Head of caudate nucleus (tissue), 42 donors: Measurements from ENCODE around the gene SLC26A9.

Experiments
- DNase-seq, 42 donors: peaks; one replicate each; pipeline versions ENCODE4 v3.0.0 to v3.0.0-alpha.2; 2020 to 2021; ENCODE audit warnings: mixed read lengths in 7 of 42
- intact Hi-C: fragments of 100-400 bp; cut with DNase I; formaldehyde crosslinking; loops from one replicate; pipeline ENCODE4 v1.15.0; 2022

Gene SLC26A9

DNA sequence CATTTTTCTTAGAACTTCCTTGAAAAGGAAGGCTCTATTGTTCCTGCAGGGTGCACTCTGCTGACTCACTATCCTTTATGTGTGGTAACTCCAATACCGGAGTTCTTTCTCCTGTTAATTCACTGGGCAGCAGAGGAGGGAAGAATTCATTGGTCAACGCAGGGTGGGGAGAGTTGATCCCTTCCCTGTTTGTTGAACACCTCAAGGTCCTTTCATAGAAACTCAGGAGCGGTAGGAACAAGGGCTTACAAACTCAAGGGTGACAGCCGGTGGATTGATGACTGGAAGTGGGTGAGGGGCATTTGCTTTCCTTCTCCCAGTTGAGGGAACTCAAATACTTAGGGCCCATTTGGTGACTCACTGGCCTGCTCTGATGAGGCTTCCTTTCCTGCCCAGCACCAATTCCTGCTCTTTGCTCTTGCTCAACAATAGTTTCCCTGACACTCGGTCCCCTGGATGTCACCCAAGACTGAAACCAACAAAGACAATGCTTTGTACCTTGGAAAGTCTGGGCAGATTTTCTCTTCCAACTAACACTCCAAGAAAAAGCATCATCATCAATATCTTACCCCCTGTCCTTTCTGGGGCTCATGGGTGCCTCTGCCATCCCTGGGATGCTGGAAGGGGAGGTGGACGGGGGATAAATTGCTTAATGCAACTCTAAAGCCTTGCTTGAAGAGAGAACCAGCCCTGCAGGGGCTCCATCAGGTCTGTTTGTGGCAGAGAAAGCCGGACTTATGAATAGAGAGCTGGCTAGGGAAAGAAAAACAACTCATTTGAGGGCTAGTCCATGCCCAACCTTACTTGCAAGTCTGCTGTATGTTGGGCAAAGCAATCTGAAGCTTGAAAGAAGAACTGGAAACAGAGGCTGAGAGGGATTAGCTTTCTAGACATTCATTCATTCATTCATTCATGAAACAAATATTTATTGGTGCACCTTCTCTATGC is 9.3 kb downstream of the SLC26A9 start:
- DNase-seq, result peak in 28 of 42 donors; percentile 10 to 83 (median 58)
- intact Hi-C loops, result no loop called here

DNA sequence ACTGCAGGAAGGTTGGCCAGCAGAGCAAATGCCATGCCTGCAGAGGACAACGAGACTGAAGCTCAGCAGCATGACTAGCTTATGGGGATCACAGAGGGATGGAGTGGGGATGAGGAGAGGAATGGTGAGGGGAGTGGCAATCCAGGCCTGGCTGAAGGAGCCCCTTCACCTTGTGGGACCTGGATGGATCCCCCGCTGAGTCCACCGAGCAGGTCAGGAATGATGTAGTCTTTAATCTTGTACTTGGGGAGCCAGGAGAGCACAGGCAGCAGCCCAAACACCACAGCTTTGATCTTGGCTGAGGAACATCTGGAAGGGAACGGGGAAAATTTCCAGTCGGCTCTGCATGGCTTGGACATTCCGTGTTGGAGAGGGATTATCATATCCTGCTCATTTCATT is 10.5 kb downstream of the SLC26A9 start:
- intact Hi-C loops, result no loop called here
- no peak for DNase-seq

DNA sequence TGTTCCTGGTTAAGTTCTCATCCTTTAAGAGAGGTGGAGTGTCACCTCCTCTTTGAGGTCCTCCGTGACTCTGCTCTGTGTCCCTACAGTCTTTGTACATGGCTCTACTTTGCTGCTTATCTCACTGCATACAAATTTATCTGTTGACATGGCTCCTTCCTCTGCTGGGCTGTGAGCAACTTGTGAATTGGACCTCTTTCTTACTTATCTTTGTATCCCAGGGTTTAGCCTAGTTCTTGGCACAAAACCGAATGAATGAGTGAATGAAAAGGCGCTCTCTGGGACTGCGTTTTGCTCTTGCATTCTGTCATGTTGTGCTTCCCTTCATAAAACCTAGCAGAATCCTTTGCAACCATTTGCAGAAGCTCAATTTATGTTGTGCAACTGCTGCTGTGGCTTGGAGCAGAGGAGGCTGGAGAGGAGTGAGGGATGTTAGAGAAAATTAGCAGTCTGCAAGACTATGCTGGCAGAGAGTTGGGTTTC is 12.4 kb downstream of the SLC26A9 start:
- no peak for DNase-seq

DNA sequence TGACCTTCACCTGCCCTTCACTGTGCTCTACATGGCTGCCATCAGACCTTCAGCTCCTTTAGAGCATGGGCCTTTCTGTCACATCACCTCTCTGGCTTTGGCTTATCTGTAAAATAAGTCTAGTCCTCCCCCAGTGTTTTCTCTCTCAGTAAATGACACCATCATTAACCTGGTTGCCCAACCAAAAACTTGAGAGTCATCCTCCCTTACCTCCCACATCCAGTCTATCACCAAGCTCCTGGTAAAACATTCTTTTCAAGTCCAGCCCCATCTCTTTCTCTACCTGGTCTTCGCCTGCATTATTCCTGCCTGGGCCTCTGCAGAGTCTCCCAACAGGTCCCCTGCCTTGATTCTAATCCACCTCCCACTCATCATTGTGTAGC is 13.1 kb downstream of the SLC26A9 start:
- intact Hi-C loops, result no loop called here
- no peak for DNase-seq

More for the DNA sequence above, 12.4 kb downstream of the SLC26A9 start:
- intact Hi-C loops, result no loop called here

DNA sequence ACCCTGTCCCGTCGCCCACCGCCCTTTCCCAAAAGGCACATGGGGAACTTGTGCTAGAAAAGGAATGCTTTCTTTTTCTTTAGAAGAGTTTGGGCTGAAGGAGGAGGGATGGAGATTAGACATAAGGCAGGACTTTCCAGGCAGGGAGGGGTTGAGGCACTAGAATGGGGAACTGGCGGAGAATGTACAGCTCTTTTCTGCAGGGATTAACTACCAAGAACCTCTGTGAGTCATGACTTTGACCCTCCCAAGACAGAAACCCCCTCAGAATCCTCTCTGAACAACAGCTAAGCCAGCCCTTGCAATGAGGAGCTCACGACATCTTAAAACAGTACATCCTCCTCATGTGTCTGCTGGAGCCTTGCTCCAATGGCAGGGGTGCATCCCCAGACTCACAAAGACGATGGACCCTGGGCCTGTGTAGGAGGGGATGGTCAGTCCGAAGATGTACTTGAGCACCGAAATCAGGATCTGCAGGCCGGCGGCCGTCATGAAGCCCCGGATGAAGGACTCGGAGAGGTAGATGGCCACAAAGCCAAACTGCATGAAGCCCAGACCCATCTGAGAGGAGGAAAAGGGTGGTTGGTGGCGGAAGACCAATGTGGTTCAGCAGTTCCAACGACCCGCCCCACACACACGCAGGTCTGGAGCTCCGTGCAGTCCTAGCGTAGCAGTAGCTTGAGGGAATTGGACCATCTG is 13.6 kb downstream of the SLC26A9 start:
- no peak for DNase-seq
- intact Hi-C loops, result no loop called here

DNA sequence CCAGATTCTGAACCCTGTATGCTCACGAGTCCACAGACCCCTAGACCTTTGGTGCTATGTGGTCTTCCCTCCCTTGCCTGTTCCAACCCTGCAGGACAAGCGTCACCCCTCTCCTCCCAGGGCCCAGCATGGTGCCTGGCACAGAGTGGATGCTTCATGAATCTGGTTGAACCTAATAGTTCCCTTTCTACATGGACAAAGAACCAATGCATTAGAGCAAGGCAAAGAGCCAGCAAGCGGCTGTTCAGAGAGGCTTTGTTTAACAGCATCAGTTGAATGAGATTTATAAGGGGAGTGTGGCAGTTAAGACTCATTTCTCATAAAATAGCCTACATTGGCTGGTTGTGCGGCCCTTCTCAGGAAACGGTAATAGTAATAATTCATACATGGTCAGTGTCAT is 14.9 kb downstream of the SLC26A9 start:
- DNase-seq, result peak; percentile 63 to 95 (median 90)
- intact Hi-C loops, result no loop called here

DNA sequence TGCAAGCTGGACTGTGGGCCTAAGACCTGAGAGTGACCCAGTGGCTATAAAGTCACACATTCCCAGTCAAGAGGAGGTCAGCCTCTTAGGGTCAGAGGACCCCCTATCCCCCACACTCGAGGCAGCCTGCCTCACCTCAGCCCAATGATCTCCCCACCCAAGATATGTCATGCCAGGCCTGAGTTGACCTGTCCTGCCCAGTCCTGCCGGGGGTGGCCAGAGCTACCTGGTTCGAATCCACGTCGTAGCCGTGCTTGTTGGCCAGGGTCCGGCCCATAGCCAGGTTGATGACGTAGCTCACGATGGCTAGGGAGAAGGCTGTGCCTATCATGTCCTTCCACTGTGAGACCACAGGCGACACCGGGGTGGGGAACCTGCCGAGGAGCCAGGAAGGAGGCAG is 15.6 kb downstream of the SLC26A9 start:
- intact Hi-C loops, result no loop called here
- DNase-seq, result peak in 2 of 42 donors; percentile 14 to 29

DNA sequence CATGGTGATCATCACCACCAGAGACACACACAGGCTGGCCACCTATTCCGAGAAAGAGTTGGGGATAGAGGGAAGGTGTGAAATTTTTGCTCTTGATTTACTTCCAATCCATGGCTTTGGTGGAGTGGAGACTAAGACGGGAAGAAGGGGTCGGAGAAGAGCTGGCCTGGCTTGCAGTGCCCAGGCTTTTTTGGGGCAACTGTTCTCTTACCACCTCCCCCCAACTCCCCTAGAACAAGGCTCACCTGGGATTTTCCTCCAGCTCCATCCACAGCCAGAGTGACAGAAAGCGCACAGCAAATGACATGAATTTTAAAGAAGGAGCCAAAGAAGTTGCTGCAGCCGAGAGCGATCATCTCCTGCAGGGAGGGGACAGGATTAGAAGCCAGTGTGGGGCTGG is 16.0 kb downstream of the SLC26A9 start:
- DNase-seq, result peak in 7 of 42 donors; percentile 2 to 30 (median 7)

DNA sequence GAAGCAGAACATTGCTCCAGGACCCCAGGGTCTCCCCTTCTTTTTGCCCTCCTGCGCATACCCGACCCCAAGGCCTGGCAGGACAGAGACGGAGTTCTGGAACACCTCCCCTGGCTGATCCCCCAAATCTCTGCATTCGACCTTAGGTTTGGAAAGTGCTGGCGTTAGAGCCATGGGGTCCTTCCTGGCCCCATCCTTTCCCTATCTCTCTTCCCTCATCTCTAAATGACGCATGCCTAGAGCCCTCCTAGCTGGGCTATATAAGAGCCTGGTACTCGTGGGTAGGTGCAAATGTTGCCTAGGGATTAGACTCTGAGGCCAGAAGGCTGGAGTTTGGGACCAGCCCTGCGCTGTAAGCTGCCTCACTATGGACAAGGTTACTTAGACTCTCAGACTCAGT is 16.6 kb downstream of the SLC26A9 start:
- intact Hi-C loops, result no loop called here
- peak in 7 of 42 donors; percentile 1 to 31 (median 8) for DNase-seq

More for the DNA sequence above, 16.0 kb downstream of the SLC26A9 start:
- intact Hi-C loops, result no loop called here

DNA sequence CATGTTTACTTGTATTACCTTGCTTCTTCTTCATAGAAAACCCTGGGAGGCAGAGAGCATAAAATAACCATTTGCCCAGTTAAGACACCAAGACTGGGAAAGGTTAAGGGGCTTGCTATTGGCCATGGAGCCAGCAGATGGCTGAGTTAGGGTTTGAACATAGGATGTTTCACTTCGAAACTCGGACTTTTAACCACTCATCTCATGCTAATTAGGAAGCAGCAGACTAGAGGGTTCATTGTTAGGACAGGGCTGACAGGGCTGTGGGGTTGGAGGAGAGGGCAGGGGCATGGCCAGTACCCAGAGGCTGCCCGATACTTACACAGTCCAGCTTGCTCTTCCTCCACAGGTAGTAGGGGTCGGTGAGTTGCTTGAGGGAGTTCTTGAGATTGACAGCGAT is 17.0 kb downstream of the SLC26A9 start:
- peak in 19 of 42 donors; percentile 8 to 51 (median 30) for DNase-seq
- intact Hi-C loops, result no loop called here

DNA sequence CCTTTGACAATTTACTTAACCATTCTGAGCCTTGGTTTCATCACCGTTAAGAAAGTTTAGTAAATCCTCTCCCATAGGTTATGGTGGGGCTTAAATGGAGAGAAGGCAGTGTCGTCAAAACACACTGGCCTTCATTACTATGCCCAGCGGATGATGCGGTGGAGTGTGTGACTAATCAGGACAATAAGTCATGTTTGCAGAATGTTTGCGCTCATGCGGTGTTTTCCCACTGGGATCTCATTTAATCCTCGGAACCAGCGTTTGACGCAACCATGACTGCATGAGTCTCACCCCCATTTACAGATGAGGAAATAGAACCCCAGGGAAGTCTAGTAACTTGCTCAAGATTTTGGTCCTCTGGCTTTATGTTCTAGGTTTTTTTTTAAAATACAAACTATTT is 17.5 kb downstream of the SLC26A9 start:
- intact Hi-C loops, result no loop called here

DNA sequence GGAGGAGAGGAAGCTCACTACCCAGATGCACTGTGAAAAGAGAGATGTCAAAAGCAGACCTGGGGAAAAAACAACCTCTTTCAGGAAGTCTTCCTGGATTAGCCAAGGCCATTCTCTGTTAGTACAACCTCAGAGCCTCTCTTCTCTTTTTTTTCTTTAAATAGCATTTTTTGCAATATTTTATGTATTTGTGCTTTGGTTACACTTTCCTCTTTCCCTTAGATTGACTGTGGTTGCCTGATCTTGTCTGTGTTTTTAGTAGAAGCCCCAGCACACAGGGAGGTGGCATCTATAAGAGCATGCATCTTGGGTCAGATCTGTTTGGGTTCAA is 18.8 kb downstream of the SLC26A9 start:
- DNase-seq, result no peak
- intact Hi-C loops, result no loop called here

More for the DNA sequence above, 17.5 kb downstream of the SLC26A9 start:
- DNase-seq, result peak in 16 of 42 donors; percentile 9 to 63 (median 22)

DNA sequence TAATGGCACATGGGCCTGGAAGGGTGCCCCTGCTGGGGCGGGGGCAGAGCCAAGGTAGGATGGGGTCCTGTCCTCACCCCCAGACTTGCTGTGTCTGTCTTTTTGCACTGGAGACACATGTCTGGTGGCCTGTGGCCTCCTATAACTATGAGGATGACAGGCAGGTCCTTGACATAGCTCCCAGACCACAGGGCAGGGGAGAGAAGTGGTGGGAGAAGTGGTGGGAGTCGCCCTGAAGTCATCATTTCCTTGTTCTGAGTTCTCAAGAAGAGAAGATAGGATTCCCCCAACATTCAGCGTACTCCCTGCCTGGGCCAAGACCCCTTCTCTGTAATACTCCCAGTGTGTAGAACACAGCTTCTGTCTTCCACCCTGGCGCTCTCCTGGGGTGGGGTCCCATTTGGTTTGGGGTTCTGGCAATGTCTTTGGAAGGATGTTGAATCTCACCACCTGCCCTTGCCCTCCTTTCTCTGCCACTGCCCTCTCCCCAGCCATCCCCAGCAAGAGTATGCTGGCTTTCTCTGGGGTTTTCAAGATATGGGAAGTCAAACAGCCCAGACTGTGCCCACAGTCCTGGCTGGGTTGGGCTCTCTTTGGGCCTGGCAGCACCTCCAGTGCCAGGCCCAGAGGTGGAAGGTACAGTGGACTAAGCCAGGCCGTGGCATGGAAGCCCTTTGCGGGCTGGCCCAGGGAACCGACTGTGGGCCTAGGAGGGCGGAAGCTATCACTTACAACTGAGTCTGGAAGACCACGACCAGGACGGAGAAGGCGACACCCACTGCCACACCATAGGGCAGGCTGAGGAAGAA is 19.4 kb downstream of the SLC26A9 start:
- intact Hi-C loops, result no loop called here

DNA sequence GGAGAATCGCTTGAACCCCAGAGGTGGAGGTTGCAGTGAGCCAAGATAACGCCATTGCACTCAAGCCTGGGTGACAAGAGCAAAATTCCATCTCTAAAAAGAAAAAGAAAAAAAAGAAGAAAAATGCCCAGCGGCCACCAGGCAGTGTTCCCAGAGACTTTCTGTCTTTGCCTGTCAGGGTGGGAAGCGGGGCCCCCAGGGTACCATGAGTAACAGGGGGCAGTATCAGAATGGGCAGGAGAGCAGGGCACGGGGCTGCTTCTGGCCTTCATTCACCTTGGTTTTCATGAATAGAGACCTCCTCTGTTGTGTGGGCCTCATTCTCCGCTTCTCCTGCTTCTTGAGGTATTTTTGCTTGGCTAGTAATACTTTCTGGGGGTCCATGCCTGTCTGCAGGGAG is 20.4 kb downstream of the SLC26A9 start:
- DNase-seq, result peak in 8 of 42 donors; percentile 2 to 32 (median 14)
- intact Hi-C loops, result no loop called here

More for the DNA sequence above, 19.4 kb downstream of the SLC26A9 start:
- DNase-seq, result peak in 15 of 42 donors; percentile 5 to 34 (median 7)

DNA sequence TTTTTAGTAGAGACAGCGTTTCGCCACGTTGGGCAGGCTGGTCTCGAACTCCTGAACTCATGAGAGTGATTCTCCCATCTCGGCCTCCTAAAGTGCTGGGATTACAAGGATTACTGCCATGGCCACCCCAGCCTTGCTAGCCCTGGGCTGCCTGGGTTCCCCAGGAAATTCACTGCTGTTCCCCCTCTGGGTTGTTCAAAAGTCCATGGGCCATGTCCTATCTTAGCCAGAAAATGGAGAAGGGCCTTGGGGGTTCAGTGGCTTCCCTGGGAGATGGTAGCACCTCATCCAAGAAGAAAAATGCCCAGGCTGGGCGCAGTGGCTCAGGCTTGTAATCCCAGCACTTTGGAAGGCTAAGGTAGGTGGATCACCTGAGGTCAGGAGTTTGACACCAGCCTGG is 20.9 kb downstream of the SLC26A9 start:
- peak in 8 of 42 donors; percentile 2 to 37 (median 6) for DNase-seq
- intact Hi-C loops, result no loop called here

DNA sequence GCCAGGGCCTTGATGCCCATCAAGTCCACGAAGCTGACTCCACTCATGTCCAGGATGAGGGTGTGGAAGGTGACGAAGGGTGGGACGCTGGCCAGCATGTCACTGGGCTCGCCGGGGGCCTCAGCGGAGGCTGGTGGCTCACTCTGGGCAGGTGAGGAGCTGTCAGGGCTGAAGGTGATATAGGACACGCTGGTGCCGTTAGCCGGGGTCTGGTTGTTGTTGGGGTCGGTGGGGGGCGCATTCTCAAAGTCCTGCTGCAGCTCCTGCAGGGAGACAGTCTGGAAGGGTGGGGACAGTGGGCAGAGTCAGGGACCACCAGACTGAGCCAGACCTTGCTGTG is 21.7 kb downstream of the SLC26A9 start:
- DNase-seq, result peak in 9 of 42 donors; percentile 4 to 33 (median 27)
- intact Hi-C loops, result no loop called here

DNA sequence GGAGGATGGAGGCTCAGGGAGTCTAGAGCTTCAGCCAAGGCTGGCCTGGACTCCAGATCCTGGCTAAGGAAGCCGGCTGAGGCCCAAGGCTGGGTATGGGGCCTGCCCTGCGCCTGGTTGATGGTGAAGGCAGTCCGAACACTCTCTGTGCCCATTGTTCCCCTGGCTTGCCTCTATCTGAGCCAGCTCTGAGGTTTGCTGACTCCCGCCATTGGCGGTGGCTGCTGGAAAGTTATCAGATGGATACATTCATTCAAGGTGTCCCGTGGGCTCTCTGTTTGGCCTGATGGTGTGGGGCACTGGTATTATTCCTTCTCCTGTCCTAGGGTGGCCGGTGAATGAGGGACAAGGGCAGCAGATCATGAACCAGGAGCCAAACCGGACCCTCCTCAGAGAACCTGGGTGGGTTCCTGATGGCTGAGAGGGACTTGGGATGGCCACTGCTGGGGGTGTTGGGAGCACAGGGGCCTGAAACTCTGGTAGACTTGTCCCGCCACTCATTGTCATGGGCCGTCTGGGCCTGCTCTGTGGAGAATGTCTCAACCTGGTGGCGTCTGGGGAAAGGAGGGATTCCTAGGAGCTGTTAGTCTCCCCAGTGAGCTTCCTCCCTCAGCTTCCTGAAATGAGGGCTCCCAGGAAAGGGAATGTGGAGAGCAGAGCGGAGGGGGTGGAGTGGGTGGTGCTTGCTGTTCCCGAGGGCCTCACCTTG is 22.2 kb downstream of the SLC26A9 start:
- peak in 11 of 42 donors; percentile 4 to 42 (median 21) for DNase-seq
- intact Hi-C loops, result no loop called here

DNA sequence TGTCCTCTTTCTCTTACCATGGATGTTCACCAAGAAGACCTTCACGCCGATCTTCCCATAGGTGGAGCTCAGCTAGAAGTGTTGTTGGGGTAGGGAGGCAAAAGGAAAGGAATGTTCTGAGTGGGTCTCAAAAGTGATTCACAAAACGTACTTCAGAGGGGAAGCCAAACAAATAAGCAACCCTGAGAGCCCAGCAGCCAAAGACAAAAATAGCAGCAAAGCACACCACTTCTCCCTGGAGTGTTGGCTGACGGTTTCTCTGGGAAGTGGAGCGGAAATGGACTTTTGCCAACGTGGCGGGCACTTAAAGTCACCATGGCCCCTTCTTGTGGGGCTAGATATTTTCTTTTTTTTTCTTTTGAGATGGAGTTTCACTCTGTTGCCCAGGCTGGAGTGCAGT is 23.1 kb downstream of the SLC26A9 start:
- intact Hi-C loops, result no loop called here
- DNase-seq, result peak in 17 of 42 donors; percentile 9 to 67 (median 43)
